IMR-90 (cell line): Measurements from ENCODE around the gene MYADM. TPM values are rescaled to one million over a fixed set of nuclear protein-coding genes. Genes with fewer than 3 reads are reported as not detected.
A peak's percentile ranks its signal among the peaks of the same experiment; 100 is the strongest.

Experiments
- ATAC-seq: fragments of 200-7000 bp; cut with Tn5 transposase; 2 replicates; pipeline ENCODE4 v1.9.1; 2020; ENCODE audit warnings: low read depth, mild to moderate bottlenecking, moderate library complexity
- BruUV-seq: library from RNA; stranded (reverse); fragments of 400-500 nt; replicated peaks from 2 replicates; lab custom pipeline; 2021; lab: Mats Ljungman, UMichigan
- CTCF ChIA-PET: fragments of 300-600 bp; formaldehyde crosslinking; extraction: SDS; loops from one replicate; lab custom pipeline; 2021; ENCODE audit warnings: antibody characterized with exemption; lab: Yijun Ruan, JAX
- POLR2A ChIA-PET: fragments of 300-600 bp; sonication (Branson Sonifier 250); formaldehyde crosslinking; loops from one replicate; lab custom pipeline; 2022; ENCODE audit warnings: antibody characterized with exemption; ENCODE audit not compliant: unreplicated experiment; lab: Charles Lee
- DNase-seq: peaks from one replicate; pipeline ENCODE4 v3.0.0; 2013
- H2AFZ ChIP-seq: replicated peaks from 2 replicates; pipeline ENCODE3; 2013; ENCODE audit warnings: low read length, mild to moderate bottlenecking; ENCODE audit not compliant: poor library complexity
- H2AK5ac ChIP-seq: 2 replicates; pipeline ENCODE4 v1.6.1; 2013; ENCODE audit warnings: low read depth, low read length, inconsistent platforms
- H2AK9ac ChIP-seq: replicated peaks from 2 replicates; pipeline ENCODE3; 2013; ENCODE audit warnings: mild to moderate bottlenecking, low read depth, low read length, moderate library complexity; ENCODE audit not compliant: poor library complexity
- H2BK120ac ChIP-seq: 2 replicates; pipeline ENCODE4 v1.6.1; 2013; ENCODE audit warnings: low read depth, low read length, inconsistent platforms
- H2BK15ac ChIP-seq: 3 replicates; pipeline ENCODE4 v1.6.1; 2013; ENCODE audit warnings: low read depth, low read length, inconsistent platforms
- H2BK20ac ChIP-seq: 2 replicates; pipeline ENCODE4 v1.6.1; 2013; ENCODE audit warnings: low read depth, mild to moderate bottlenecking, inconsistent platforms, low read length, moderate library complexity
- H2BK5ac ChIP-seq: 2 replicates; pipeline ENCODE4 v1.6.1; 2013; ENCODE audit warnings: mild to moderate bottlenecking, low read depth, low read length, inconsistent platforms; ENCODE audit not compliant: poor library complexity, severe bottlenecking
- H3K14ac ChIP-seq: replicated peaks from 2 replicates; pipeline ENCODE4 v1.6.1; 2013; ENCODE audit warnings: low read depth, low read length, inconsistent platforms
- H3K18ac ChIP-seq: 2 replicates; pipeline ENCODE4 v1.6.1; 2013; ENCODE audit warnings: low read depth, low read length, control low read depth
- H3K23ac ChIP-seq: 2 replicates; pipeline ENCODE4 v1.6.1; 2013; ENCODE audit warnings: low read depth, low read length, inconsistent platforms
- H3K27ac ChIP-seq: 2 replicates; pipeline ENCODE4 v1.5.1; 2013; ENCODE audit warnings: mild to moderate bottlenecking, control low read depth, low read length; ENCODE audit not compliant: insufficient read depth
- H3K27me3 ChIP-seq: 2 replicates; pipeline ENCODE4 v1.6.1; 2013; ENCODE audit warnings: low read length; ENCODE audit not compliant: control insufficient read depth, insufficient read depth
- H3K36me3 ChIP-seq: 2 replicates; pipeline ENCODE4 v1.6.1; 2013; ENCODE audit warnings: low read length, mixed read lengths; ENCODE audit not compliant: control insufficient read depth, insufficient read depth
- H3K4ac ChIP-seq: 2 replicates; pipeline ENCODE4 v1.6.1; 2013; ENCODE audit warnings: low read depth, low read length, inconsistent platforms
- H3K4me1 ChIP-seq: 2 replicates; pipeline ENCODE4 v1.6.1; 2013; ENCODE audit warnings: low read length, mixed read lengths; ENCODE audit not compliant: control insufficient read depth, insufficient read depth
- H3K4me2 ChIP-seq: 2 replicates; pipeline ENCODE4 v1.6.1; 2013; ENCODE audit warnings: low read depth, mild to moderate bottlenecking, control low read depth, low read length, moderate library complexity
- H3K4me3 ChIP-seq: 2 replicates; pipeline ENCODE4 v1.5.1; 2013; ENCODE audit warnings: low read depth, mild to moderate bottlenecking, control low read depth, low read length, moderate library complexity; ENCODE audit not compliant: insufficient read depth
- H3K56ac ChIP-seq: 2 replicates; pipeline ENCODE4 v1.6.1; 2013; ENCODE audit warnings: low read length, inconsistent platforms; ENCODE audit not compliant: insufficient read depth; ENCODE audit errors: extremely low read depth
- H3K79me1 ChIP-seq, 2 experiments: 2 replicates each; pipeline ENCODE4 v1.6.1; 2013; ENCODE audit warnings: low read length in 2 of 2, inconsistent platforms in 1 of 2, low read depth in 1 of 2
- H3K9ac ChIP-seq: 2 replicates; pipeline ENCODE4 v1.6.1; 2013; ENCODE audit warnings: low read depth, low read length, control low read depth
- H3K9me1 ChIP-seq: 2 replicates; pipeline ENCODE4 v1.6.1; 2013; ENCODE audit warnings: low read length, inconsistent platforms; ENCODE audit not compliant: insufficient read depth
- H3K9me3 ChIP-seq: 2 replicates; pipeline ENCODE4 v1.6.1; 2013; ENCODE audit warnings: low read length; ENCODE audit not compliant: control insufficient read depth, insufficient read depth
- H4K20me1 ChIP-seq: 2 replicates; pipeline ENCODE4 v1.6.1; 2013; ENCODE audit warnings: low read length, inconsistent platforms; ENCODE audit not compliant: insufficient read depth
- H4K5ac ChIP-seq: 2 replicates; pipeline ENCODE4 v1.6.1; 2013; ENCODE audit warnings: mild to moderate bottlenecking, low read depth, low read length, control low read depth
- H4K8ac ChIP-seq, 2 experiments: 2 replicates each; pipeline ENCODE4 v1.6.1; 2013; ENCODE audit warnings: low read depth in 2 of 2, low read length in 2 of 2, control low read depth in 1 of 2, inconsistent platforms in 1 of 2
- H4K91ac ChIP-seq: 2 replicates; pipeline ENCODE4 v1.6.1; 2013; ENCODE audit warnings: low read depth, low read length, inconsistent platforms; ENCODE audit not compliant: insufficient read depth
- BHLHE40 ChIP-seq: fragments of 150-350 bp; IDR thresholded peaks from 2 replicates; pipeline ENCODE4 v1.6.1; 2016; ENCODE audit warnings: mild to moderate bottlenecking, low read depth, low read length
- CEBPB ChIP-seq: IDR thresholded peaks from 2 replicates; pipeline ENCODE4 v1.6.1; 2012; ENCODE audit warnings: low read depth, low read length, improper control_type of control experiment
- CHD1 ChIP-seq: IDR thresholded peaks from 2 replicates; pipeline ENCODE4 v1.6.1; 2012; ENCODE audit warnings: low read depth, low read length, improper control_type of control experiment
- FOS ChIP-seq: fragments of 150-350 bp; IDR thresholded peaks from 2 replicates; pipeline ENCODE4 v1.6.1; 2016; ENCODE audit warnings: low read depth, low read length
- POLR2A ChIP-seq: IDR thresholded peaks from 2 replicates; pipeline ENCODE4 v1.6.1; 2012; ENCODE audit warnings: mild to moderate bottlenecking, low read depth, low read length
- RFX5 ChIP-seq: IDR thresholded peaks from 2 replicates; pipeline ENCODE4 v1.8.0; 2012; ENCODE audit warnings: low read depth, mild to moderate bottlenecking, low read length, moderate library complexity
- USF2 ChIP-seq: fragments of 150-350 bp; IDR thresholded peaks from 2 replicates; pipeline ENCODE4 v1.6.1; 2017; ENCODE audit warnings: mild to moderate bottlenecking, antibody characterized with exemption, low read length, low read depth
- WGBS, 2 experiments: methylation state at CpG; one replicate each; pipeline versions ENCODE4 v1.1.5 to v1.1.7; 2013; ENCODE audit warnings: missing lambda C conversion rate in 2 of 2; ENCODE audit not compliant: insufficient read length in 1 of 2; ENCODE audit errors: extremely low coverage in 2 of 2; 5-methylcytosine and 5-hydroxymethylcytosine counted together
- dilution Hi-C: fragments of 300-500 bp; cut with HindIII; formaldehyde crosslinking; loops from one replicate; pipeline ENCODE4 v1.14.3; 2018; ENCODE audit warnings: low sequenced_read_pairs; ENCODE audit not compliant: unreplicated experiment
- in situ Hi-C: fragments of 300-500 bp; cut with MboI; formaldehyde crosslinking; loops from 3 replicates; pipeline ENCODE4 v1.14.3; 2019; ENCODE audit warnings: low sequenced_read_pairs, inconsistent platforms, mixed read lengths
- intact Hi-C: fragments of 100-400 bp; cut with micrococcal nuclease; formaldehyde crosslinking; loops from 2 replicates; pipeline ENCODE4 v1.10.0; 2022
- polyA plus RNA-seq, 3 experiments: library from polyadenylated mRNA; depleted of rRNA; stranded (reverse); fragments of >200 nt; gene quantifications; 2 replicates each; pipeline ENCODE4 v1.2.3, GENCODE V29; 2012; ENCODE audit warnings: low replicate concordance in 1 of 3
- total RNA-seq: library from RNA; depleted of rRNA; stranded (reverse); fragments of >200 nt; gene quantifications from 2 replicates; pipeline ENCODE4 v1.2.3, GENCODE V29; 2012

Gene MYADM
- total and polyA plus RNA-seq, 2 of the 4 experiments (the other 2 are of a cell fraction): 4.8 to 96.1 TPM

GRCh38 chr19:53898166-53898565 is 30.5 kb downstream of the MYADM start:
- H3K9ac ChIP-seq: no peak overlapping the region
- no TSS peak for BruUV-seq
- no peak overlapping the region for H2BK15ac ChIP-seq
- no peak overlapping the region for H4K8ac ChIP-seq
- in situ Hi-C loops: no loop called here
- no peak overlapping the region for H3K4ac ChIP-seq
- no peak overlapping the region for H3K4me2 ChIP-seq
- peaks cover 15% of the 10 kb centered on the region for H3K27me3 ChIP-seq
- H2BK5ac ChIP-seq: no peak overlapping the region
- intact Hi-C loops: no loop called here
- dilution Hi-C loops: no loop called here
- H3K36me3 ChIP-seq: no peaks in the 10 kb centered on the region
- TF ChIP-seq USF2: no peak
- no peak for TF ChIP-seq FOS
- TF ChIP-seq CHD1: no peak
- no peak for TF ChIP-seq BHLHE40
- TF ChIP-seq CEBPB: no peak
- no peak for TF ChIP-seq RFX5
- TF ChIP-seq POLR2A: no peak
- peak overlapping the region; percentile 5 for H2AFZ ChIP-seq
- H3K4me1 ChIP-seq: no peaks in the 10 kb centered on the region
- DNase-seq: no peak
- H3K27ac ChIP-seq: no peak overlapping the region
- H3K23ac ChIP-seq: no peak overlapping the region
- no peak overlapping the region for H3K14ac ChIP-seq
- CTCF ChIA-PET: no interaction called here
- H4K5ac ChIP-seq: no peak overlapping the region
- H2AK9ac ChIP-seq: no peak overlapping the region
- POLR2A ChIA-PET: no interaction called here
- H3K18ac ChIP-seq: no peak overlapping the region
- no peak overlapping the region for H2BK20ac ChIP-seq
- no CpG with 5 or more reads among the region's 16 CpGs for WGBS, 2 experiments
- no peak overlapping the region for H2AK5ac ChIP-seq
- H2BK120ac ChIP-seq: no peak overlapping the region
- no peak for ATAC-seq
- H3K9me3 ChIP-seq: no peaks in the 10 kb centered on the region
- no peaks in the 10 kb centered on the region for H4K20me1 ChIP-seq
- H3K56ac ChIP-seq: no peak overlapping the region
- H3K9me1 ChIP-seq: no peaks in the 10 kb centered on the region
- H3K79me1 ChIP-seq: no peaks in the 10 kb centered on the region
- no peak overlapping the region for H4K91ac ChIP-seq
- no peak overlapping the region for H3K4me3 ChIP-seq
